ENCODE results near the gene UQCRFS1. TPM values are rescaled to one million over a fixed set of nuclear protein-coding genes. Genes with fewer than 3 reads are reported as not detected.

Gene UQCRFS1
- total and polyA plus RNA-seq, 2 donors (not counting 1 experiment from before 2014, with no cell fraction given): 15.2 to 23.4 TPM

- H3K27me3 ChIP-seq (replicated peaks in 1 of 4; ENCODE audit: control extremely low read depth in 1 of 4, control insufficient read depth in 3 of 4, insufficient read depth in 4 of 4, low read length in 3 of 4): peaks cover 0 to 4% (median 1%) of the 10 kb centered on the region in 4 experiments
- intact Hi-C loops (cut with micrococcal nuclease): no loop called here
- H4K20me1 ChIP-seq (ENCODE audit: control insufficient read depth, insufficient read depth, low read length, poor library complexity, severe bottlenecking): no peaks in the 10 kb centered on the region
- no peaks in the 10 kb centered on the region for H3K36me3 ChIP-seq (replicated peaks in 1 of 2; ENCODE audit: control extremely low read depth in 1 of 2, control insufficient read depth in 1 of 2, extremely low read depth in 1 of 2, insufficient read depth in 2 of 2, low read length in 1 of 2)
- H3K4me3 ChIP-seq (ENCODE audit: control extremely low read depth in 1 of 5, extremely low read depth in 1 of 5, insufficient read depth in 1 of 5, low read depth in 2 of 5, low read length in 4 of 5): no peak overlapping the region
- no peaks in the 10 kb centered on the region for H3K4me1 Mint-ChIP-seq
- H3K4me1 ChIP-seq (ENCODE audit: control insufficient read depth in 2 of 2, insufficient read depth in 2 of 2, low read length in 2 of 2): no peaks in the 10 kb centered on the region
- no peak overlapping the region for H3K27ac ChIP-seq (ENCODE audit: low read length in 2 of 2)
- H3K27ac Mint-ChIP-seq: no peak overlapping the region
- no peak for ATAC-seq (ENCODE audit: low read depth)
- TF ChIP-seq EZH2 (IDR thresholded peaks at IDR 0.05; ENCODE audit: borderline replicate concordance, insufficient read depth, low read depth, low read length, poor library complexity, severe bottlenecking) (no peak), CTCF (IDR thresholded peaks at IDR 0.05) (no peak)
- H3K79me2 ChIP-seq (ENCODE audit: control insufficient read depth, insufficient read depth, low read length): no peaks in the 10 kb centered on the region
- ChIA-PET POLR2A (no interaction called here), CTCF (interaction anchor here (1.4 kb wide), 1 partner anchor 16 kb away, joined by 4 read pairs; no protein-coding TSS in a partner anchor)
- no peak overlapping the region for H3K9ac ChIP-seq (ENCODE audit: low read length)
- peaks cover 14% of the 10 kb centered on the region for H3K27me3 Mint-ChIP-seq
- DNase-seq: no peak
- WGBS (ENCODE audit: insufficient coverage): 37% methylated on average over 9 of the region's 9 CpGs
- H3K9me3 Mint-ChIP-seq (ENCODE audit: insufficient read depth): peaks cover 2% of the 10 kb centered on the region
- no peak overlapping the region for H3K4me2 ChIP-seq (replicated peaks; ENCODE audit: low read depth, low read length, poor library complexity, severe bottlenecking)
- peaks cover 0 to 5% (median 0%) of the 10 kb centered on the region in 3 donors for H3K9me3 ChIP-seq (ENCODE audit: control extremely low read depth in 1 of 3, control insufficient read depth in 2 of 3, insufficient read depth in 1 of 3, low read length in 2 of 3)
- H3K4me3 Mint-ChIP-seq: no peak overlapping the region
- no peak overlapping the region for H2AFZ ChIP-seq (ENCODE audit: insufficient read depth, low read depth, low read length, poor library complexity, severe bottlenecking)
These were observed 34.9 kb upstream of the UQCRFS1 start for GRCh38 chr19:29247872-29248271.

DNA sequence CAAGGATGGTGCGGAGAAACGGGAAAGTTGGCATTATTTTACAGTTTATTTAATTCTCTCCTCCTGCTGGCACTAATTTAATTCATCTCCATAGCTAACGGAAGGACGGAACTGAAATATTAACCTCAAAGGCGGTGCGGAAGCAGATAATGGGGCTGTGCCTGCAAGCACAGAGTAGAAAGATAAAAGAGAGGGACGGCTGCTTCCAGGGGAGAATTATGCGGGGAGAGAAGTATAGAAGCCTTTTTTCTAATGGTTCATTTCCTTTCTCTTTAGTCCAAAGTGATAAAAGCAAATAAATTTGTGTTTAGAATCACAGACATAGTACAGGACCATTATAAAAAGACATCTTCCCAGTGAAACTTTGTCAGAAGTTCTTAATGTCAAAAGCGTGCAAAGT, 34.5 kb upstream of the UQCRFS1 start:
- Mint-ChIP-seq H3K27ac (no peak overlapping the region), H3K9me3 (ENCODE audit: insufficient read depth) (peaks cover 2% of the 10 kb centered on the region), H3K27me3 (peaks cover 10% of the 10 kb centered on the region), H3K4me1 (no peaks in the 10 kb centered on the region), H3K4me3 (no peak overlapping the region)
- peaks cover 0 to 5% (median 0%) of the 10 kb centered on the region in 3 donors for H3K9me3 ChIP-seq (ENCODE audit: control extremely low read depth in 1 of 3, control insufficient read depth in 2 of 3, insufficient read depth in 1 of 3, low read length in 2 of 3)
- no peak overlapping the region for H3K9ac ChIP-seq (ENCODE audit: low read length)
- ChIA-PET CTCF (interaction anchor here (1.4 kb wide), 1 partner anchor 16 kb away, joined by 4 read pairs; no protein-coding TSS in a partner anchor), POLR2A (no interaction called here)
- peaks cover 0 to 5% (median 1%) of the 10 kb centered on the region in 4 experiments for H3K27me3 ChIP-seq (replicated peaks in 1 of 4; ENCODE audit: control extremely low read depth in 1 of 4, control insufficient read depth in 3 of 4, insufficient read depth in 4 of 4, low read length in 3 of 4)
- 87% methylated on average over 4 of the region's 9 CpGs for WGBS (ENCODE audit: insufficient coverage)
- no peak overlapping the region for H3K4me3 ChIP-seq (ENCODE audit: control extremely low read depth in 1 of 5, extremely low read depth in 1 of 5, insufficient read depth in 1 of 5, low read depth in 2 of 5, low read length in 4 of 5)
- intact Hi-C loops (cut with micrococcal nuclease): no loop called here
- no peaks in the 10 kb centered on the region for H3K36me3 ChIP-seq (replicated peaks in 1 of 2; ENCODE audit: control extremely low read depth in 1 of 2, control insufficient read depth in 1 of 2, extremely low read depth in 1 of 2, insufficient read depth in 2 of 2, low read length in 1 of 2)
- DNase-seq (no peak), ATAC-seq (ENCODE audit: low read depth) (no peak)
- no peak overlapping the region for H3K27ac ChIP-seq (ENCODE audit: low read length in 2 of 2)
- no peak overlapping the region for H2AFZ ChIP-seq (ENCODE audit: insufficient read depth, low read depth, low read length, poor library complexity, severe bottlenecking)
- no peaks in the 10 kb centered on the region for H3K4me1 ChIP-seq (ENCODE audit: control insufficient read depth in 2 of 2, insufficient read depth in 2 of 2, low read length in 2 of 2)
- H3K79me2 ChIP-seq (ENCODE audit: control insufficient read depth, insufficient read depth, low read length): no peaks in the 10 kb centered on the region
- no peaks in the 10 kb centered on the region for H4K20me1 ChIP-seq (ENCODE audit: control insufficient read depth, insufficient read depth, low read length, poor library complexity, severe bottlenecking)
- no peak overlapping the region for H3K4me2 ChIP-seq (replicated peaks; ENCODE audit: low read depth, low read length, poor library complexity, severe bottlenecking)
- TF ChIP-seq CTCF (IDR thresholded peaks at IDR 0.05) (no peak), EZH2 (IDR thresholded peaks at IDR 0.05; ENCODE audit: borderline replicate concordance, insufficient read depth, low read depth, low read length, poor library complexity, severe bottlenecking) (no peak)

Data from B cell (primary cell).